ENCODE measurements around the gene MAP3K3.

The MAP3K3 gene

DNA sequence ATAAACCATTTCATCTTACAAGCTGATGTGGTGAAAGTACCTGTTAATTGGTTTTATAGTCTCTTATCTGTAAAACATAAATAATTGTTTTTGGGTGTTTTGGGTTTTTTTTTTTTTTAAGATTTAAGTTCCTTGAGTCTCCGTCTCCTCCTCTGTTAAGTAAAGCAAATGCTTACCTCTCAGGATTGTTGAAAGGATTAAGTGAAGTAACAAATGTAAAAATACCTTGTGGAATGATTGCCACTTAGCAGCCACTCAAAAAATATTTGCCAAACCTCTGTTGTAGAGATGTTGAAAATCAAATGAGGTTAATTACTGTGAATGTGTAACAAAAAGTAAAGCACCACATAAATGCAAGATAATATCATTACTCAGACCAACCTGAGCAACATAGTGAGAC lies 58.5 kb downstream of the MAP3K3 start:
- TF ChIP-seq, protein P1, sequence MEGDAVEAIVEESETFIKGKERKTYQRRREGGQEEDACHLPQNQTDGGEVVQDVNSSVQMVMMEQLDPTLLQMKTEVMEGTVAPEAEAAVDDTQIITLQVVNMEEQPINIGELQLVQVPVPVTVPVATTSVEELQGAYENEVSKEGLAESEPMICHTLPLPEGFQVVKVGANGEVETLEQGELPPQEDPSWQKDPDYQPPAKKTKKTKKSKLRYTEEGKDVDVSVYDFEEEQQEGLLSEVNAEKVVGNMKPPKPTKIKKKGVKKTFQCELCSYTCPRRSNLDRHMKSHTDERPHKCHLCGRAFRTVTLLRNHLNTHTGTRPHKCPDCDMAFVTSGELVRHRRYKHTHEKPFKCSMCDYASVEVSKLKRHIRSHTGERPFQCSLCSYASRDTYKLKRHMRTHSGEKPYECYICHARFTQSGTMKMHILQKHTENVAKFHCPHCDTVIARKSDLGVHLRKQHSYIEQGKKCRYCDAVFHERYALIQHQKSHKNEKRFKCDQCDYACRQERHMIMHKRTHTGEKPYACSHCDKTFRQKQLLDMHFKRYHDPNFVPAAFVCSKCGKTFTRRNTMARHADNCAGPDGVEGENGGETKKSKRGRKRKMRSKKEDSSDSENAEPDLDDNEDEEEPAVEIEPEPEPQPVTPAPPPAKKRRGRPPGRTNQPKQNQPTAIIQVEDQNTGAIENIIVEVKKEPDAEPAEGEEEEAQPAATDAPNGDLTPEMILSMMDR (IDR thresholded peaks at IDR 0.05) = no peak

DNA sequence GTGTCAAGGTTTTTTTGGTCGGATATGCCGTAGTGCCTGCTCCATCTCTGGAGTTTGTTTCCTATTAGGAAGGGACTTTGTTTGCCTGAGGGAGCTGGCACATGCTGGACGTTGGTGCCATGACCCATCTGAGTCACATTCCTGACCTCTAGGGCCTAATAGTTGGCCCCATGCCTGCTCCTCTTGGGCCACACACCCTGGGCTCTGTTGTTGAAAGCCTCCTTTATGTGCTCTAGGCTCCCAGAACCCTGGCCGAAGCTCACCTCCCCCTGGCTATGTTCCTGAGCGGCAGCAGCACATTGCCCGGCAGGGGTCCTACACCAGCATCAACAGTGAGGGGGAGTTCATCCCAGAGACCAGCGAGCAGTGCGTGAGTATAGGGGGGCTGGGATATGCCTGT lies 59.3 kb downstream of the MAP3K3 start:
- TF ChIP-seq, protein P1 (IDR thresholded peaks at IDR 0.05) = no peak

DNA sequence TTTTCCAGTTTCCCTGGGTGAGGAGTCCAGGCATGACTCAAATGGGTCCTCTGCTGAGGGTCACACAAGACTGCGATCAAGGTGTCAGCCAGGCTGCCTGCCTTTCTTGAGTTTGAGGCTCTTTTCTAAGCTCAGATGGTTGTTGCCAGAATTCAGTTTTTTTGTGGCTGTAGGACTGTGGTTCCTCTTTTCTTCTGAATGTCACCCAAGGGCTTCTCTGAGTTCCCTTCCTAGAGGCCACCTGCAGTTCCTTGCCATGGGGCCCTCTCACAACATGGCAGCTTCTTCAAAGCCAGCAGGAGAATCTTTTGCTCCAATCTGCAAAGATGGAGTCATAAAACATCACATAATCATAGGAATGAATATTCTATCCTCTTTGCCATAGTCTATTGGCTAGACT lies 60.2 kb downstream of the MAP3K3 start:
- TF ChIP-seq, protein P1 (IDR thresholded peaks at IDR 0.05) = no peak

DNA sequence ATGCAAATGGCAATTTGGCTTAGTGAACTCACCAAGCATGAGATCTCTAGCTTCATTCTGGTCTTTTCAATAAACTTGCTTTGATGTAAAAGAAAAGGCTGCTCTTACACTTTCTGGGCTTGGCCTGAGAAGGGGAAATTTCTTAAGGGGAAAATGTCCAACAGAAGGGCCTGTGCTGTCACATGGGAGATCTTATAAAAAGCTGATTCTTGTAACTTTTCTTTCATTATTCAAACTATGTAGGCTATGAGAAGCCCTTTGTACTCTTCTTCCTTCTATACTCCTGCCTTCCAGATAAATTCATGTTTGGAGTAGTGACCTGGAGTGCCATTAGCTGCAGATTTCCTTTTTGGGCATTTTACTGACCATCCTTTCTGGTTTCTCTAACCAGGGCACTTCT lies 60.8 kb downstream of the MAP3K3 start:
- TF ChIP-seq, protein P1 (IDR thresholded peaks at IDR 0.05) = no peak

DNA sequence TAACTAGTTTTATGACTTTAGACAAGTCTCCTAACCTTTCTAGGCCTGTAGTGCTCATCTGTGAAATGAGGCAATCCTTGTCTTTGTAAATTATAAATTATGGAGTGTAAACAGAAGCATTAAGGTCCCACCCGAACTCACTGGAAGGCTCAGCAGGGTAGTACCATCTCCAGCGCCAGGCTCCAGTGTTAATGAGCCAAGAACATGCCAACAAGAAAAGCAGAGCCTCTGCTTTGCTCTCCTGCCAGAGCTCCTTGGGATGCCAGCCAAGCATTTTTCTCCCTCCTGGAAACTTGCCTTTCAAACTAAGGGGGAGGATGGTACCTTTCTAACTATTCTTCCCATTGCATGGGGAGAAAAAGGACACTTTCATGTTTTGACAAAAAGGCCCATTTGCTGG lies 62.8 kb downstream of the MAP3K3 start:
- TF ChIP-seq, protein P1 (IDR thresholded peaks at IDR 0.05) = no peak

DNA sequence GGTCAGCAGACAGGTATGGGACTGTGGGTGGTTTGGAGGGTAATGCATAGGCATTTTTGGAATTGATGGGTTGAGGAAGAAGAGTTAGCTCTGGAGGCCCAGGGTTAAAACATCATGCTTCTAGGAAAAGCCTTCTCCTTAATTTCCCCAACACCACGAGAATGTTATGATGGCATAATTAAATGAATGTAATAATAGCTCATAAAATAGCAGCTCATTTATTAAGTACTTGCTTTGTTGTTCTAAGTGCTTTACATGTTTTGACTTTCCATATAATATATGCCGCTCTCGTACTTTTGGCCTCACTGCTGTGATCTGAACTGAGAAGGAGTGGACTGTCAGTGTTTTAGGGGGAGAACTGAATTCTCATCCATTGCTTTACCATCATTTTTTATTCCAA lies 63.4 kb downstream of the MAP3K3 start:
- TF ChIP-seq, protein P1 (IDR thresholded peaks at IDR 0.05) = no peak

DNA sequence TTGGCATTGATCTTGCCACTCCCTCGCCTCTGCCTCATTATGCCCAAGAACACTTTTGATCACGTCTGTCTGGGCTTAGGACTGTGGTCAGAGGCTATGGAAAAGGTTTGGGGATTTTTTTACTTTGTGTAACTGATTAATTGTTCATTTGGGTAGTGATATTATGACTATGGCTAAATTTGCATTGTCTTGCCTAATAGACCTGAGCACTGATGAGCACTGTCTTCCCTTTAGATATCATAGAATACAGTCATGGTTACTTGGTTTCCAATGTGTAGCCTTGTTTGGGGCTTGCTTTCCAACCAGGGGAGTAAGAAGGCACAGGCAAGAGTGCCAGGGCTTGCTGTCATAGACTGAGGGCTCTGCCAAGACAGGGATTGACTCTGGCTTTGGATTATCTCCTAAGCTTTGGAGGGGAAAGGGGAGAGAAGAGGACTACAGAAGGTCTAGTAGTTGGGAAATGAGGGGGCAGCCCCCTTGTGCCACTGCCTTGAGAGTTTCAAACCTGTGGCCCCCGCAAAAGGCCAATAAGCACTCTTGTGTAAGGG lies 64.0 kb downstream of the MAP3K3 start:
- TF ChIP-seq, protein P1 (IDR thresholded peaks at IDR 0.05) = no peak

DNA sequence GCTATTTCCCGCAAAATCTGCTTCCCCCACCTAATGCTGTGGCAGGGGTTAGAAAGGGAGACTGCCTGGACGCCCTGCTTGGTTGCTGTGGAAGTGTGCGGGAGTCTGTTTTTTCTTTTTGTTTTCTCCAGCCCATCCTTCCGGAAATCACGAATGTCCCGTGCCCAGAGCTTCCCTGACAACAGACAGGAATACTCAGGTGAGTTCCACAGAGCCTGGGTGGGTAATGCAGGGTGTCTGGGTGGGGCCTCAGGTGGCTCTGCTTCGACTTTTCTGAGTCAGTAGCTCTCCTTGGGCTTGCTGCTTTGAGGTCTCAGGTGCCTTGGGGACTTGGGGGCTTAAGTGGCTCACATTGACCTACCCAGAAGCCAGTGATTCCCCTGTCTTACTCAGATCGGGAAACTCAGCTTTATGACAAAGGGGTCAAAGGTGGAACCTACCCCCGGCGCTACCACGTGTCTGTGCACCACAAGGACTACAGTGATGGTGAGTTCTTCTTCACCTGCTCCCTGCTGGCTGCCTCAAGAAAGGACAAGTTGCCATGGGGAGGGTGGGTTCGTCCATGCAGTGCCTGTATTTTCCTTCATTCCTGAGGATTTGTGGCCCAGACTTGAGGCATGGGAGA lies 66.3 kb downstream of the MAP3K3 start:
- TF ChIP-seq, protein P1 (IDR thresholded peaks at IDR 0.05) = no peak
